Measurements from ENCODE around the gene SMOC2.

DNA sequence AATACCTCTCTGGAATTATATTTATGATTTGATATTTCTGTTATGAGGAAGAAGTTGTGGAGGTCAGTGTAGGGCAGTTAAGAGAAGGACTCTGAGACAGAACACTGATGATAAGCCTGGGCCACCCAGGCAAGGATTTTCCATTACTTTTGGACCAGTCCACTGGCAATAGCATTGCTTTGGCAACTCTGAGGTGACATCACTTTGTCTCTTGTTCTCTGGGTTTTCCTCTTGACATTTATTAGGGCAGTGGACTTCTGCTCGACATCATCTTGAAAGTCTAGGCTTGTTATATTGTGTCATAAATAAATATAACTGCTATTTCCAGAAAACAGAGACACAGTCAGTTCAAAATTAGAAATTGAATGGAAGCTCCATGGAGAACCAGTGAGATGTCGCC lies 268.0 kb downstream of the SMOC2 start:
- TF ChIP-seq POLR2AphosphoS5 (IDR thresholded peaks at IDR 0.05; ENCODE audit: borderline replicate concordance, low read depth, low read length) (no peak), EZH2 (IDR thresholded peaks at IDR 0.05) (no peak)
